ENCODE data around the gene ZNF211.

DNA sequence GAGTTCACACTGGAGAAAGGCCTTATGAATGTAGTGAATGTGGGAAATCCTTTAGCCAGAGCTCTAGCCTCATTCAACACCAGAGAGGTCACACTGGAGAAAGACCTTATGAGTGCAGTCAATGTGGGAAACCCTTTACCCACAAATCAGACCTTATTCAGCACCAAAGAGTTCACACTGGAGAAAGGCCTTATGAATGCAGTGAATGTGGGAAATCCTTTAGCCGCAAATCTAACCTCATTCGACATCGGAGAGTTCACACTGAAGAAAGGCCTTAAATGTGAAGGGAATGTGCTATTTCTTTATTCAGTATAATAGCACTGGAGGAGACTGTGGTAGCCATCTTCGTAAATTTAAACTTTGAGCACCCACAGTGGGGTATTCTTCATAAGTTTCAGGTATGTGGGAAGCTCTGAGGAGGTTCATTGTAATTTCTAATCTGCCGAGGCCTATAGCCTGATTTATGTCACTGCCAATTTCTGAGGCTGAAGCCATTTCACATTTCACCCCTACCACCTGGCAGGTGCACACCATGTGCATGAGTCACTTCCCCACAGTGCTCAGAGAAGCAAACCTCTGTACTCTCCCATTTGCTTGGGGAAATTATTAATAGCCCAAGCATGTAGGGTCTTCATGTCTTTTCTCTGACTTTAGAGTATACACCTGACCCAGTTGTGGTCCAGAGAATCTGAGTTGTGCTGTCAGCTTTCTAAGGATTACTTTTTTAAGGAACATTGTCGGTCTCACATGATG, 55.2 kb downstream of the ZNF211 start:
- no peak for TF ChIP-seq EZH2phosphoT487 (IDR thresholded peaks at IDR 0.05; ENCODE audit: low read length)
- no peak for TF ChIP-seq CTCF (IDR thresholded peaks at IDR 0.05; ENCODE audit: low read length)
- no peak for TF ChIP-seq EZH2 (optimal IDR thresholded peaks at IDR 0.05; ENCODE audit: low read depth, low read length)

Data from MM.1S (cell line).